Liver (tissue), 9 donors: ENCODE results near the gene IFNG. TPM values are rescaled to one million over a fixed set of nuclear protein-coding genes. Genes with fewer than 3 reads are reported as not detected.

Experiments used
- DNase-seq: peaks from one replicate; pipeline ENCODE4 v3.0.0-alpha.2; 2017; ENCODE audit warnings: low spot score
- H3K27ac ChIP-seq, 2 donors: one replicate each; pipeline ENCODE4 v1.7.0; 2013; ENCODE audit warnings: inconsistent platforms in 2 of 2, low read length in 2 of 2, control low read depth in 1 of 2, low read depth in 1 of 2, mild to moderate bottlenecking in 1 of 2
- H3K27me3 ChIP-seq, 4 donors: one replicate each; pipeline versions ENCODE4 v1.6.1 to v1.7.0; 2013; ENCODE audit warnings: low read length in 3 of 4, inconsistent platforms in 1 of 4, mild to moderate bottlenecking in 1 of 4, moderate library complexity in 1 of 4; ENCODE audit not compliant: control insufficient read depth in 4 of 4, insufficient read depth in 4 of 4
- H3K36me3 ChIP-seq, 4 donors: one replicate each; pipeline versions ENCODE4 v1.6.1 to v1.7.0; 2013; ENCODE audit warnings: low read length in 3 of 4, mild to moderate bottlenecking in 3 of 4, low read depth in 1 of 4, moderate library complexity in 1 of 4; ENCODE audit not compliant: control insufficient read depth in 4 of 4, insufficient read depth in 3 of 4
- H3K4me1 ChIP-seq, 4 donors: one replicate each; pipeline versions ENCODE4 v1.6.1 to v1.7.0; 2013; ENCODE audit warnings: low read length in 3 of 4, mild to moderate bottlenecking in 3 of 4, moderate library complexity in 1 of 4; ENCODE audit not compliant: control insufficient read depth in 4 of 4, insufficient read depth in 4 of 4
- H3K4me3 ChIP-seq, 3 donors: one replicate each; pipeline versions ENCODE4 v1.6.1 to v1.7.0; 2013; ENCODE audit warnings: low read length in 3 of 3, control low read depth in 1 of 3, low read depth in 1 of 3, mild to moderate bottlenecking in 1 of 3
- H3K9ac ChIP-seq, 2 donors: one replicate each; pipeline ENCODE4 v1.7.0; 2013; ENCODE audit warnings: low read length in 2 of 2, mild to moderate bottlenecking in 2 of 2, moderate library complexity in 2 of 2, control low read depth in 1 of 2, low read depth in 1 of 2
- H3K9me3 ChIP-seq, 4 donors: one replicate each; pipeline versions ENCODE4 v1.6.1 to v1.7.0; 2013; ENCODE audit warnings: low read length in 3 of 4; ENCODE audit not compliant: control insufficient read depth in 4 of 4
- ATF3 ChIP-seq: IDR thresholded peaks from 2 replicates; pipeline ENCODE4 v1.6.1; 2016; ENCODE audit warnings: antibody characterized with exemption
- FOXA1 ChIP-seq: IDR thresholded peaks from 2 replicates; pipeline ENCODE4 v1.6.1; 2016; ENCODE audit warnings: antibody characterized with exemption
- FOXA2 ChIP-seq: IDR thresholded peaks from 2 replicates; pipeline ENCODE4 v1.6.1; 2016; ENCODE audit warnings: antibody characterized with exemption
- GABPA ChIP-seq, 2 donors: IDR thresholded peaks in 1 of 2; conservative IDR thresholded peaks in 1 of 2; 2 replicates each; pipeline ENCODE4 v1.6.1; 2016; ENCODE audit warnings: antibody characterized with exemption in 2 of 2, mild to moderate bottlenecking in 1 of 2, moderate library complexity in 1 of 2
- HNF4A ChIP-seq, 2 donors: conservative IDR thresholded peaks; 2 replicates each; pipeline ENCODE4 v1.6.1; 2016; ENCODE audit warnings: antibody characterized with exemption in 2 of 2, mild to moderate bottlenecking in 2 of 2
- HNF4G ChIP-seq: IDR thresholded peaks from 2 replicates; pipeline ENCODE4 v1.6.1; 2016; ENCODE audit warnings: antibody characterized with exemption
- JUND ChIP-seq, 2 donors: IDR thresholded peaks; 2 replicates each; pipeline ENCODE4 v1.6.1; 2016; ENCODE audit warnings: antibody characterized with exemption in 2 of 2
- MAX ChIP-seq: IDR thresholded peaks from 2 replicates; pipeline ENCODE4 v1.6.1; 2016; ENCODE audit warnings: antibody characterized with exemption
- NR2F2 ChIP-seq: IDR thresholded peaks from 2 replicates; pipeline ENCODE4 v1.6.1; 2016; ENCODE audit warnings: antibody characterized with exemption
- RAD21 ChIP-seq, 2 donors: IDR thresholded peaks; 2 replicates each; pipeline ENCODE4 v1.6.1; 2016; ENCODE audit warnings: antibody characterized with exemption in 2 of 2, mild to moderate bottlenecking in 2 of 2
- REST ChIP-seq: IDR thresholded peaks from 2 replicates; pipeline ENCODE4 v1.6.1; 2016; ENCODE audit warnings: antibody characterized with exemption, mild to moderate bottlenecking
- RXRA ChIP-seq, 2 donors: IDR thresholded peaks; 2 replicates each; pipeline ENCODE4 v1.6.1; 2017 to 2018; ENCODE audit warnings: antibody characterized with exemption in 2 of 2, mild to moderate bottlenecking in 1 of 2
- SP1 ChIP-seq: IDR thresholded peaks from 2 replicates; pipeline ENCODE4 v1.6.1; 2018; ENCODE audit warnings: antibody characterized with exemption, mild to moderate bottlenecking
- TAF1 ChIP-seq: conservative IDR thresholded peaks from 2 replicates; pipeline ENCODE4 v1.6.1; 2016; ENCODE audit warnings: antibody characterized with exemption, mild to moderate bottlenecking
- YY1 ChIP-seq: IDR thresholded peaks from 2 replicates; pipeline ENCODE4 v1.6.1; 2016; ENCODE audit warnings: antibody characterized with exemption, mild to moderate bottlenecking
- WGBS: extraction: QIAGEN DNeasy Blood & Tissue Kit; methylation state at CpG from one replicate; pipeline ENCODE4 v1.1.7; 2013; 5-methylcytosine and 5-hydroxymethylcytosine counted together
- polyA plus RNA-seq, 2 donors: library from polyadenylated mRNA; stranded (reverse) in 1 of 2; unstranded in 1 of 2; fragments of 200-250 nt in 1 of 2; fragments of >200 nt in 1 of 2; fragmentation: Nextera tagmentation in 1 of 2; extraction: Ambion mirVana in 1 of 2; gene quantifications; one replicate each; pipeline versions ENCODE4 v1.2.1 to v1.2.3, GENCODE V29; 2013 to 2015
- total RNA-seq, 2 donors: library from RNA; depleted of rRNA; stranded (reverse); fragments of >200 nt; gene quantifications; one replicate each; pipeline ENCODE4 v1.2.3, GENCODE V29; 2014
- donor health status: healthy.
- donor health status: healthy.
- donor health status: healthy.
- donor health status: healthy.
- donor health status: healthy.

IFNG gene
- total and polyA plus RNA-seq, 4 donors, result 0.08 TPM; not detected in 3

GRCh38 chr12:68122236-68122920 lies 37.2 kb downstream of the IFNG start (continued):
- TF ChIP-seq REST, result no peak
- TF ChIP-seq SP1, result no peak
- no peak for TF ChIP-seq NR2F2
- no peak for TF ChIP-seq RAD21 (IDR thresholded peaks at IDR 0.05)
- TF ChIP-seq RXRA (IDR thresholded peaks at IDR 0.05), result no peak
- TF ChIP-seq ATF3, result no peak

- peaks cover 0 to 3% (median 0%) of the 10 kb centered on the region in 4 donors for H3K9me3 ChIP-seq
- H3K9ac ChIP-seq, result no peak overlapping the region
- H3K27me3 ChIP-seq, result peaks cover 0 to 3% (median 0%) of the 10 kb centered on the region in 4 donors
- no peak for TF ChIP-seq FOXA1
- TF ChIP-seq SP1, result no peak
- TF ChIP-seq TAF1, result no peak
- TF ChIP-seq REST, result no peak
- no peak for TF ChIP-seq HNF4A (conservative IDR thresholded peaks at IDR 0.05)
- no peak for TF ChIP-seq GABPA (IDR thresholded peaks at IDR 0.05 in 1 of 2, conservative IDR thresholded peaks at IDR 0.05 in 1 of 2)
- TF ChIP-seq MAX, result no peak
- TF ChIP-seq YY1, result no peak
- no peak overlapping the region for H3K27ac ChIP-seq
- no peaks in the 10 kb centered on the region for H3K4me1 ChIP-seq
- H3K4me3 ChIP-seq, result no peak overlapping the region
- H3K36me3 ChIP-seq, result no peaks in the 10 kb centered on the region
- DNase-seq, result no peak
- 76% methylated on average over 1 of the region's 1 CpG for WGBS
These were observed 38.4 kb downstream of the IFNG start for GRCh38 chr12:68121143-68121542.

GRCh38 chr12:68119724-68120211 lies 39.8 kb downstream of the IFNG start:
- Histone ChIP-seq H3K9me3 (peaks cover 0 to 3% (median 0%) of the 10 kb centered on the region in 4 donors), H3K27me3 (peaks cover 0 to 3% (median 0%) of the 10 kb centered on the region in 4 donors), H3K4me3 (no peak overlapping the region), H3K4me1 (no peaks in the 10 kb centered on the region), H3K9ac (no peak overlapping the region), H3K27ac (no peak overlapping the region), H3K36me3 (no peaks in the 10 kb centered on the region)
- WGBS, result 38% methylated on average over 4 of the region's 4 CpGs
- no peak for DNase-seq
- no peak for TF ChIP-seq REST
- no peak for TF ChIP-seq YY1
- no peak for TF ChIP-seq GABPA (IDR thresholded peaks at IDR 0.05 in 1 of 2, conservative IDR thresholded peaks at IDR 0.05 in 1 of 2)
- TF ChIP-seq HNF4G, result no peak
- no peak for TF ChIP-seq FOXA2
- no peak for TF ChIP-seq ATF3
- TF ChIP-seq MAX, result no peak
- TF ChIP-seq NR2F2, result no peak
- TF ChIP-seq SP1, result no peak
- TF ChIP-seq TAF1, result no peak
- TF ChIP-seq JUND (IDR thresholded peaks at IDR 0.05), result no peak
